Erythroblast (primary cell): ENCODE results near the gene MAST2.

Experiments used
- GATA1 ChIP-seq: IDR thresholded peaks from 2 replicates; pipeline ENCODE4 v1.6.1; 2011; ENCODE audit warnings: low read depth, mild to moderate bottlenecking, control low read depth, low read length, moderate library complexity
- POLR2A ChIP-seq: IDR thresholded peaks from 2 replicates; pipeline ENCODE4 v1.6.1; 2011; ENCODE audit warnings: mild to moderate bottlenecking, low read length

- TF ChIP-seq POLR2A (no peak), GATA1 (no peak)
Measured at GRCh38 chr1:46011121-46011695, 207.8 kb downstream of the MAST2 start.
